K562 (cell line): ENCODE data around the gene SNIP1. TPM values are rescaled to one million over a fixed set of nuclear protein-coding genes. Genes with fewer than 3 reads are reported as not detected.

Experiments
- ARNT ChIP-seq, 2 experiments: fragments of 450-650 bp; IDR thresholded peaks; 2 replicates each; pipeline ENCODE4 v1.6.1; 2016; ENCODE audit warnings: mild to moderate bottlenecking in 1 of 2
- ATF6 ChIP-seq: sonication (generic); formaldehyde crosslinking; IDR thresholded peaks from 2 replicates; pipeline ENCODE4 v1.4.0; 2020; ENCODE audit warnings: mild to moderate bottlenecking, missing genetic modification reagents
- BHLHE40 ChIP-seq: IDR thresholded peaks from 2 replicates; pipeline ENCODE4 v1.6.1; 2011; ENCODE audit warnings: low read length, improper control_type of control experiment
- CTBP1 ChIP-seq: fragments of 450-650 bp; IDR thresholded peaks from 2 replicates; pipeline ENCODE4 v1.6.1; 2016; ENCODE audit warnings: borderline replicate concordance
- ELF1 ChIP-seq: fragments of 200-800 bp; sonication (Bioruptor generic); IDR thresholded peaks from 2 replicates; pipeline ENCODE4 v1.6.1; 2016; ENCODE audit warnings: missing genetic modification characterization, missing compliant biosample characterization
- EZH2 ChIP-seq: IDR thresholded peaks from 2 replicates; pipeline ENCODE4 v1.6.1; 2012; ENCODE audit warnings: low read depth, mild to moderate bottlenecking, inconsistent platforms, low read length, borderline replicate concordance
- FOXK2 ChIP-seq, 2 experiments: fragments of 450-650 bp; IDR thresholded peaks in 1 of 2; conservative IDR thresholded peaks in 1 of 2; 2 replicates each; pipeline ENCODE4 v1.6.1; 2016; ENCODE audit warnings: low read depth in 2 of 2, mild to moderate bottlenecking in 1 of 2
- HIVEP1 ChIP-seq: fragments of 250-450 bp; sonication (Bioruptor Pico); IDR thresholded peaks from 2 replicates; pipeline ENCODE4 v1.4.0; 2020; ENCODE audit warnings: mild to moderate bottlenecking
- NCOA1 ChIP-seq: fragments of 450-650 bp; IDR thresholded peaks from 2 replicates; pipeline ENCODE4 v1.6.1; 2016; ENCODE audit warnings: low read depth
- NFIX ChIP-seq: fragments of 250-450 bp; sonication (Bioruptor Pico); IDR thresholded peaks from 2 replicates; pipeline ENCODE4 v1.4.0; 2020; ENCODE audit warnings: low read depth, mild to moderate bottlenecking, moderate library complexity
- TARDBP ChIP-seq: fragments of 450-650 bp; IDR thresholded peaks from 2 replicates; pipeline ENCODE4 v1.6.1; 2016
- ZBTB17 ChIP-seq: fragments of 450-650 bp; formaldehyde crosslinking; IDR thresholded peaks from 2 replicates; pipeline ENCODE4 v1.4.0; 2020; ENCODE audit warnings: mild to moderate bottlenecking
- polyA plus RNA-seq, 8 experiments: library from polyadenylated mRNA; depleted of rRNA in 4 of 8; stranded (reverse) in 5 of 8; unstranded in 3 of 8; fragments of >200 nt; fragmentation: Nextera tagmentation in 2 of 8; fragmentation: Illumina TruSeq in 1 of 8; extraction: Ambion mirVana in 2 of 8; extraction: Trizol in 1 of 8; gene quantifications; 2 replicates each; pipeline versions ENCODE4 v1.2.1 to v1.2.3, GENCODE V29; 2011 to 2014; ENCODE audit warnings: inconsistent platforms in 1 of 8, missing spikeins in 1 of 8
- total RNA-seq, 7 experiments: library from RNA; depleted of rRNA in 6 of 7; stranded (reverse); fragments of >200 nt in 6 of 7; fragmentation: Illumina TruSeq in 2 of 7; extraction: Trizol in 2 of 7; gene quantifications; 2 replicates each; pipeline versions ENCODE4 v1.2.1 to v1.2.3, GENCODE V29; 2011 to 2021; ENCODE audit warnings: low replicate concordance in 1 of 7
- TF ChIP-seq, protein P1 (sequence below): fragments of 450-650 bp; IDR thresholded peaks from 2 replicates; pipeline ENCODE4 v1.6.1; 2016; ENCODE audit warnings: missing biosample characterization, missing genetic modification characterization
- TF ChIP-seq, protein P2 (sequence below): sonication (generic); formaldehyde crosslinking; IDR thresholded peaks from 2 replicates; pipeline ENCODE4 v1.8.0; 2022; ENCODE audit warnings: missing genetic modification reagents, mild to moderate bottlenecking, borderline replicate concordance
- TF ChIP-seq, protein P3 (sequence below): fragments of 250-450 bp; sonication (Bioruptor Pico); IDR thresholded peaks from 2 replicates; pipeline ENCODE4 v1.6.1; 2021; ENCODE audit warnings: mild to moderate bottlenecking

SNIP1 gene
- total and polyA plus RNA-seq, 9 of the 15 experiments (the other 6 are each of a cell fraction or from before 2014, with no cell fraction given) = 2.9 to 25.9 (median 14.6) TPM

GRCh38 chr1:37513795-37514349, 40.2 kb downstream of the SNIP1 start (continued):
- no peak for TF ChIP-seq HIVEP1 (CRISPR knock-in tag)
- TF ChIP-seq NFIX (CRISPR knock-in tag) = no peak
- TF ChIP-seq BHLHE40 = no peak
- TF ChIP-seq ATF6 = 0 out of 2 replicates have a peak, but pooled peaks have one; percentile 74
- no peak for TF ChIP-seq ELF1 (tag)
- TF ChIP-seq ARNT (IDR thresholded peaks at IDR 0.05) = no peak
- no peak for TF ChIP-seq TARDBP
- TF ChIP-seq ZBTB17 = no peak
- TF ChIP-seq, protein P1, sequence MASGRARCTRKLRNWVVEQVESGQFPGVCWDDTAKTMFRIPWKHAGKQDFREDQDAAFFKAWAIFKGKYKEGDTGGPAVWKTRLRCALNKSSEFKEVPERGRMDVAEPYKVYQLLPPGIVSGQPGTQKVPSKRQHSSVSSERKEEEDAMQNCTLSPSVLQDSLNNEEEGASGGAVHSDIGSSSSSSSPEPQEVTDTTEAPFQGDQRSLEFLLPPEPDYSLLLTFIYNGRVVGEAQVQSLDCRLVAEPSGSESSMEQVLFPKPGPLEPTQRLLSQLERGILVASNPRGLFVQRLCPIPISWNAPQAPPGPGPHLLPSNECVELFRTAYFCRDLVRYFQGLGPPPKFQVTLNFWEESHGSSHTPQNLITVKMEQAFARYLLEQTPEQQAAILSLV (tag) = no peak
- TF ChIP-seq CTBP1 = peak; percentile 27; the same call in 1 of the 2 replicates
- no peak for TF ChIP-seq EZH2
- TF ChIP-seq, protein P2, sequence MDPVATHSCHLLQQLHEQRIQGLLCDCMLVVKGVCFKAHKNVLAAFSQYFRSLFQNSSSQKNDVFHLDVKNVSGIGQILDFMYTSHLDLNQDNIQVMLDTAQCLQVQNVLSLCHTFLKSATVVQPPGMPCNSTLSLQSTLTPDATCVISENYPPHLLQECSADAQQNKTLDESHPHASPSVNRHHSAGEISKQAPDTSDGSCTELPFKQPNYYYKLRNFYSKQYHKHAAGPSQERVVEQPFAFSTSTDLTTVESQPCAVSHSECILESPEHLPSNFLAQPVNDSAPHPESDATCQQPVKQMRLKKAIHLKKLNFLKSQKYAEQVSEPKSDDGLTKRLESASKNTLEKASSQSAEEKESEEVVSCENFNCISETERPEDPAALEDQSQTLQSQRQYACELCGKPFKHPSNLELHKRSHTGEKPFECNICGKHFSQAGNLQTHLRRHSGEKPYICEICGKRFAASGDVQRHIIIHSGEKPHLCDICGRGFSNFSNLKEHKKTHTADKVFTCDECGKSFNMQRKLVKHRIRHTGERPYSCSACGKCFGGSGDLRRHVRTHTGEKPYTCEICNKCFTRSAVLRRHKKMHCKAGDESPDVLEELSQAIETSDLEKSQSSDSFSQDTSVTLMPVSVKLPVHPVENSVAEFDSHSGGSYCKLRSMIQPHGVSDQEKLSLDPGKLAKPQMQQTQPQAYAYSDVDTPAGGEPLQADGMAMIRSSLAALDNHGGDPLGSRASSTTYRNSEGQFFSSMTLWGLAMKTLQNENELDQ (CRISPR knock-in tag) = no peak
- TF ChIP-seq, protein P3, sequence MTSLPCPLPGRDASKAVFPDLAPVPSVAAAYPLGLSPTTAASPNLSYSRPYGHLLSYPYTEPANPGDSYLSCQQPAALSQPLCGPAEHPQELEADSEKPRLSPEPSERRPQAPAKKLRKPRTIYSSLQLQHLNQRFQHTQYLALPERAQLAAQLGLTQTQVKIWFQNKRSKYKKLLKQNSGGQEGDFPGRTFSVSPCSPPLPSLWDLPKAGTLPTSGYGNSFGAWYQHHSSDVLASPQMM = no peak
- no peak for TF ChIP-seq NCOA1
- no peak for TF ChIP-seq FOXK2 (conservative IDR thresholded peaks at IDR 0.05 in 1 of 2, IDR thresholded peaks at IDR 0.05 in 1 of 2; ENCODE audit: low read depth in 2 of 2)
